Measurements from ENCODE around the gene FCER1G. TPM values are rescaled to one million over a fixed set of nuclear protein-coding genes. Genes with fewer than 3 reads are reported as not detected.

The FCER1G gene
- total RNA-seq, 1 donor from 2014 or later, result 158 TPM

DNA sequence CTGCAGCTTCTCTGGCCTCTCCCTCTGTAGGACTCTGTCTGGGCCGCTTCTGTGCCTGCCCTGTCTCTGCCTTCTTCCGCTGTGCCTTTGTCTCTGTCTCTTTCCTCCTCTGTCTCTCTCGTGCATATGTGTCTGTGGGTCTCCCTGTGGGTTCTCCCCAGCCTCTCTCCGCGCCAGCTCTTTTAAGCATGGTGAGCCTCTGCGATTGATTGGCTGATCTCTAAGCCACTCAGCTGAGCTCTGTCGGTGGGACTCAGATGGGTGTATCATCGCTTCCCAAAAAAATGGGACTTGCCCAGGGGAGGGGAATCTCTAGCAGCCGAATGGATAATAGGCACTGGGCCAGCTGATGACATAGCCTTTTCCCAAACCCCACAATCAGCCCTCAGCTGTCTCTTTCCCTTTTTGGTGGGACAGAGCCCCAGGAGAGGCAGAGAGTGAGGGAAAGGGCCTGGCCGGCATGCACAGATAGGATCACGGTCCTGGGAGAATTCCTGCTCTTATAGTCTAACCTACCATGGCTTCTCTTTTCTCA is 16.1 kb upstream of the FCER1G start, which contains the start of gene ADAMTS4:
ADAMTS4 (minus strand) TSS at position 158 of the 535 bp plus-strand sequence. CDS start 427 bp downstream, outside the sequence.
- Histone ChIP-seq H3K9me3 (no peaks in the 10 kb centered on the region), H3K36me3 (peaks cover 9% of the 10 kb centered on the region), H3K4me3 (peak within 1 kb of the TSS; percentile 37), H3K4me1 (peaks cover 64% of the 10 kb centered on the region), H3K27me3 (no peaks in the 10 kb centered on the region), H3K27ac (peak within 1 kb of the TSS; percentile 98)
- TF ChIP-seq, protein P1, sequence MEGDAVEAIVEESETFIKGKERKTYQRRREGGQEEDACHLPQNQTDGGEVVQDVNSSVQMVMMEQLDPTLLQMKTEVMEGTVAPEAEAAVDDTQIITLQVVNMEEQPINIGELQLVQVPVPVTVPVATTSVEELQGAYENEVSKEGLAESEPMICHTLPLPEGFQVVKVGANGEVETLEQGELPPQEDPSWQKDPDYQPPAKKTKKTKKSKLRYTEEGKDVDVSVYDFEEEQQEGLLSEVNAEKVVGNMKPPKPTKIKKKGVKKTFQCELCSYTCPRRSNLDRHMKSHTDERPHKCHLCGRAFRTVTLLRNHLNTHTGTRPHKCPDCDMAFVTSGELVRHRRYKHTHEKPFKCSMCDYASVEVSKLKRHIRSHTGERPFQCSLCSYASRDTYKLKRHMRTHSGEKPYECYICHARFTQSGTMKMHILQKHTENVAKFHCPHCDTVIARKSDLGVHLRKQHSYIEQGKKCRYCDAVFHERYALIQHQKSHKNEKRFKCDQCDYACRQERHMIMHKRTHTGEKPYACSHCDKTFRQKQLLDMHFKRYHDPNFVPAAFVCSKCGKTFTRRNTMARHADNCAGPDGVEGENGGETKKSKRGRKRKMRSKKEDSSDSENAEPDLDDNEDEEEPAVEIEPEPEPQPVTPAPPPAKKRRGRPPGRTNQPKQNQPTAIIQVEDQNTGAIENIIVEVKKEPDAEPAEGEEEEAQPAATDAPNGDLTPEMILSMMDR (IDR thresholded peaks at IDR 0.05), result no peak
- ATAC-seq (no peak), DNase-seq (no peak)
- intact Hi-C loops (cut with DNase I), result no loop called here

DNA sequence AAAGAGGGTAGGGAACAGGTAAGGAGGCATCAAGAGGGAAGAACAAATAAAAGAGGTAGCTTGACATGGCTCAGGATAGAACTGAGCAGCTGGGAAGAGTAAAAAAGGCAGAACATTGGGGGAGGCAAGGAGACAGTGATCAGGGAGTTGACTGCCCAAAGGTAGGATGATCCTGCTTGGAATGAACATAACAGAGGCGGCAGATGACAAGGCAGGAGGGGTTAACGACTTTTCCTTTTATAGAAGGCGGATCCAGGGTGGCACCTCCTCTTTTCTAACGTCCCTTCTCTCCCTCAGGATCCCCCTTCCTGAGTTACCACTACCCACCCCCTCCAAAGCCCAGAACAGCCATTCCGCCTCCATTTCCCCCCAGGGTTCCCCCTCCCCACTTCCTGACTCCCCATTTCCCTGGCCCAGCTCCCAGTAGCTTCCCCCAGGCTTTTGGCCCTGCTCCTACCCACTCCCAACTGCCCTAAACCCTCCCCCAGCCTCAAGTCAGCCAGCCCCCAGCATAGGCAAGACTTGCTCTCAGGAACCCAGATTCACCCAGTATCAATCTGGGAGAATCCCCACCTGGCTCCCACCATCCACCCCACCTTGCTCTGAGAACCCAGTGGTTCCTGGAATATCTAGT is 15.5 kb upstream of the FCER1G start:
- no peak overlapping the region for H3K4me3 ChIP-seq
- no peaks in the 10 kb centered on the region for H3K27me3 ChIP-seq
- H3K36me3 ChIP-seq, result peaks cover 15% of the 10 kb centered on the region
- TF ChIP-seq, protein P1 (IDR thresholded peaks at IDR 0.05), result no peak
- H3K4me1 ChIP-seq, result peaks cover 68% of the 10 kb centered on the region
- no peaks in the 10 kb centered on the region for H3K9me3 ChIP-seq
- intact Hi-C loops (cut with DNase I), result no loop called here
- no peak for ATAC-seq
- no peak for DNase-seq
- H3K27ac ChIP-seq, result peak overlapping the region; percentile 98

DNA sequence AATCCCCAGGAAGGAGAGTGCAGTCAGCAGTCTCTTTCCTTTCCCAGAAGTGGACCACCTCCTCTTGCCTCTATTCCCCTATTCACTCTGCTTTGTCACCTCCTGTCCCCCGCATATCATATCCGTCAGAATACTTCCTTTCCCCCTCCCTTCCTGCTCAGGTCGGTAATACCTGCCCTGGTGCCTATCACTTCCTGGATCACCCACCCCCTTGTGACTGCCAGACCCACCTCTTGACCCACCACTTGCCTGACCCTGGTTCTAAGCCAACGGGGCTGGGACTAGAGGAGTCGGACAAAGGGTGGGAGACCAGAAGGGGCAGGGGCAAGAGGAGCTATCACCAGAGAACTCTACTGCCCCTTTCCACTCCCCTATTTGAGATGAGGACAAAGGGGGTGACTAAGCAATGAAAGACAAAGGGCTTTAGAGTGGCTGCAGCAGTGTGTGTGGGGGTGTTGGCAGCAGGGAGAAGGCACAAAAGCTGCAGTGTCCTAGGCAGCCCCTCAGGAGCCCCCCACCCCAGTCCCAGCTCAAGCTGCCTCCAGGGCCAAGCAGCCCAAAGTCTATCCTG is 14.6 kb upstream of the FCER1G start:
- ATAC-seq, result no peak
- Histone ChIP-seq H3K4me3 (no peak overlapping the region), H3K27me3 (no peaks in the 10 kb centered on the region), H3K27ac (peak overlapping the region; percentile 98), H3K9me3 (no peaks in the 10 kb centered on the region), H3K36me3 (peaks cover 24% of the 10 kb centered on the region), H3K4me1 (peaks cover 74% of the 10 kb centered on the region)
- TF ChIP-seq, protein P1 (IDR thresholded peaks at IDR 0.05), result no peak
- intact Hi-C loops (cut with DNase I), result no loop called here
- DNase-seq, result no peak

DNA sequence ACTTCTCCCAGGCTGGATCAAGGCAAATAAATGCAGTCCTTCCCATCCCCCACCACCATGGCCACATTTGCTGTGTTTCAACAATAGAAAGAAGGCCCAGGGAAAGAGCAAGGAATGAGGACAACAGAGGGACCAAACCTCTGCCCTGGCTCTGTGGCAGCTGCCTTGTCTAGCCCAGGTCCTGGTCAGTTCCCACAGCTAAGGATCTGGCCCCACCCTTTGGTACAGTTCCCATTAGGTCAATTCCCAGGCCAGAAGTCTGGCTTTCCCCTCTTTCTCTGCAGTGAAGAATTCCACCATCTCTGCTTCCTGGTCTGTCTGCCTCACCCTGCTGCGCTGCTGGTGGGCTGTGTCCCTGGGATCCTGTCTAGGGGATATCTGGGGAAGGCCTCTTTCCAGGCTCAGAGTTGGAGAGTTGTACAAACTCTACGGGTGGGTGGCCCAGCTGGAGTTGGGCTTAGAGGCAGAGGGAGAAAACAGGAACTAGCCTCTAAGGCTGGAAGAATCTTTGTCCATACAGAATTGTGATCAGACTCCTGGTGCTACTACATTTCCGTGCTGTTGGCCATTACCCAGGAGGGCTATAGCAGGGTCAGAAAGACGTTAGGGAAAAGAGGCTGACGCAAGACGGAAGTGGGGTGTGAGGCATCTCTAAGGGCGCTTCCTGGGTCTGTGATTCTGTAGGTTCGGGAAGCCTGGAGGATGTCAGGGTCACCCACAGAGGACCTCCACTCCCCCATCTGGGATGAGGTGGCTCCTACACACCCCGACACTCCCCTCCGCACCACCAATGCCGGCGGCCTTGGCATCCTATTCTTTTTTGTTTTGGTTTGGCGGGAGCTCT is 13.9 kb upstream of the FCER1G start:
- Histone ChIP-seq H3K9me3 (no peaks in the 10 kb centered on the region), H3K27ac (peak overlapping the region; percentile 98), H3K4me1 (peaks cover 74% of the 10 kb centered on the region), H3K27me3 (no peaks in the 10 kb centered on the region), H3K4me3 (peak overlapping the region; percentile 89), H3K36me3 (peaks cover 28% of the 10 kb centered on the region)
- TF ChIP-seq, protein P1 (IDR thresholded peaks at IDR 0.05), result no peak
- ATAC-seq, result peak; percentile 6
- DNase-seq, result no peak
- intact Hi-C loops (cut with DNase I), result no loop called here

DNA sequence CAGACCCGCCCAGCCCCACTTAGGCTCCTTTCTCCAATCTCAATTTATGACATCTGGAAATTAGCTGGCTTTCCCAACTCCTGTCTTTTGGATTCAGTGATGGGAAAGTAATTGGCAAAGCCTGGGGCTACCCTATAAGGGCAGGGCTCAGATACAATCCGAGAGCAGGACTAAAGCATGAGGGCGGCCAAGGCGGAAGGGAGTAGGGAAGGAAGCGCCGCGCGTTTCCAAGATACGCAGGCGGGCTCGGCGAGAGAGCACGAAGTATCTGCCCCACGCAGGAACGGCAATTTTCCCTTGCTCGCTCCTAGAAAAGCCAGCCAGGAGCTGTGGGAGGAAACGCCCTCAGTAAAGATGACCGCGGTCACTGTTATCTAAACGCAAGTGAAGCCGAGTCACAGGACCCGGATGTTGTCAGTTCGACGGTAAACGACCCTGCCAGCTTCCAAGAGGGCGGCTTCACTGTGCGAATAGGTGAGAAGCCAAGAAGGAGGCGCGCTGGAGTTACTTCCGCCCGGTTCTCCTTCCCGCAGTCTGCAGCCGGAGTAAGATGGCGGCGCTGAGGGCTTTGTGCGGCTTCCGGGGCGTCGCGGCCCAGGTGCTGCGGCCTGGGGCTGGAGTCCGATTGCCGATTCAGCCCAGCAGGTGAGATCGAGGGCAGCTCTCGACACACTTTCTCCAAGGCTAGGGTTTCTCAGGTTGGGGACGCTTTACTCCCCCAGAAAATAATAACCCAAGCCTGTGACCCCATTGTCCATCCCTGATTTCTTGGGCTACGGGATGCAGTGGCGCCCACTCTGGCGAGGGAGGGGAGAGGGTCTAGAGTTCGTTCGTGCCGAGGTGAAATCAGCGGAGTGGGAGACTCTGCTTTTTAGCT is 13.0 kb upstream of the FCER1G start, which contains the start of gene NDUFS2:
NDUFS2 (plus strand) TSS at position 532 of the 877 bp plus-strand sequence; CDS start at position 551, 19 bp downstream.
- H3K4me1 ChIP-seq, result peaks cover 72% of the 10 kb centered on the region
- intact Hi-C loops (cut with DNase I), result no loop called here
- no peaks in the 10 kb centered on the region for H3K9me3 ChIP-seq
- DNase-seq (peak; percentile 97), ATAC-seq (peak; percentile 96)
- no peaks in the 10 kb centered on the region for H3K27me3 ChIP-seq
- TF ChIP-seq, protein P1 (IDR thresholded peaks at IDR 0.05), result no peak
- H3K36me3 ChIP-seq, result peaks cover 37% of the 10 kb centered on the region
- H3K4me3 ChIP-seq, result peak within 1 kb of the TSS; percentile 89
- H3K27ac ChIP-seq, result peak within 1 kb of the TSS; percentile 98

Measured in upper lobe of right lung (tissue), 1 donor.